ENCODE results near the gene EEPD1.

GRCh38 chr7:36261019-36261754 lies 108.1 kb downstream of the EEPD1 start:
- TF ChIP-seq FOXA1 (IDR thresholded peaks at IDR 0.05) (no peak), FOXK2 (IDR thresholded peaks at IDR 0.05) (no peak), FOXM1 (IDR thresholded peaks at IDR 0.05; ENCODE audit: borderline replicate concordance) (no peak), ARNT (IDR thresholded peaks at IDR 0.05) (no peak), SP1 (IDR thresholded peaks at IDR 0.05) (no peak), ELF4 (IDR thresholded peaks at IDR 0.05) (no peak), SUZ12 (IDR thresholded peaks at IDR 0.05) (no peak)

All from HEK293T (cell line).